Mammary epithelial cell (primary cell): Measurements from ENCODE around the gene RAD51B.

ENCODE experiments used
- CTCF ChIP-seq, 2 donors: IDR thresholded peaks in 1 of 2; conservative IDR thresholded peaks in 1 of 2; 2 replicates each; pipeline ENCODE4 v1.5.1; 2011 to 2012; ENCODE audit warnings: inconsistent platforms in 2 of 2, low read length in 2 of 2, mild to moderate bottlenecking in 2 of 2, control low read depth in 1 of 2, low read depth in 1 of 2; ENCODE audit not compliant: insufficient read depth in 1 of 2; ENCODE audit errors: extremely low read depth in 1 of 2
- EZH2 ChIP-seq: IDR thresholded peaks from 2 replicates; pipeline ENCODE4 v1.6.1; 2012; ENCODE audit warnings: low read length, inconsistent platforms, borderline replicate concordance

GRCh38 chr14:68041876-68042354 is 222.3 kb downstream of the RAD51B start:
- TF ChIP-seq EZH2, result no peak
- TF ChIP-seq CTCF (conservative IDR thresholded peaks at IDR 0.05 in 1 of 2, IDR thresholded peaks at IDR 0.05 in 1 of 2; ENCODE audit: extremely low read depth in 1 of 2, insufficient read depth in 1 of 2, low read depth in 1 of 2, low read length in 2 of 2), result no peak
